Astrocyte of the hippocampus (primary cell): Measurements from ENCODE around the gene DNAI1.
"Not testable (repeated sequence)": the region's sequence is repeated elsewhere in the genome, so short reads cannot be mapped to it uniquely, and the experiment has no call there.

ENCODE experiments used
- DNase-seq: peaks from one replicate; pipeline ENCODE4 v3.0.0; 2011; ENCODE audit warnings: low read depth, low spot score

Gene DNAI1

DNA sequence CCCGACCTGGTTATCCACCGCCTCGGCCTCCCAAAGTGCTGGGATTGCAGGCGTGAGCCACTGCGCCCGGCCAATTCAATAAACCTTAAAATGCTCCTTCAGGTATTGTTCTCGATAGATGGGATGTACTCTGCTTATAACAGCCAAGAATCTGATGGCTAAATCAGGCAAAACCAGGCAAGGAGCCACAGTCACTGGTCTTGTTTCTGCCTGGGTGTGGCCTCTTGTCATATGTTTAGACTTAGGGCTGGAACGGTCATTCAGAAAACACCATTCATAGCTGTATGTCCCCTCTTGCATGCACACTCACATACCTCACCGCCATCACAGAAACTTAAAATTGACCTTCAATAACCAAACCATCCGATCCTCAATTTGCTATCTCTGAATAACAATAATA is 8.0 kb upstream of the DNAI1 start:
- no peak for DNase-seq

DNA sequence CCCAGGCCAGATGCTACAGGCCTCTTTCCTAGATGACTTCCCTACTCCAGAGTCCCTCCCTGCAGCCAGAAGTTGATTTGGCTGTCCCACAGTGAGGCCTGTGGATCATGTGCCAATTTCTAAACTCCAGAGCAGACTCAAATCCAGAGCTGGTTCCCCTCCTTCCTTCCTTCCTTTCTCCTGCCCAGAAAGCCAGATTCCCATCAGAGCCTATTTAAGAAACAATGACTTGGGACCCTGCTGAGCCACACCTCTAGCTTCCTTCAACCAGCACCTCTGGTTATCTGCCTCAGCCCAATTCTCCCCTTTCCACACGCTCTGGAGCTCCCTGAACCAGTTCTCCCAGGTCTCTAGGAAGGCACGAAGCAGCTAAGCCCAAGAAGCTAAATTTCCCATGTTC is 7.5 kb upstream of the DNAI1 start:
- no peak for DNase-seq

DNA sequence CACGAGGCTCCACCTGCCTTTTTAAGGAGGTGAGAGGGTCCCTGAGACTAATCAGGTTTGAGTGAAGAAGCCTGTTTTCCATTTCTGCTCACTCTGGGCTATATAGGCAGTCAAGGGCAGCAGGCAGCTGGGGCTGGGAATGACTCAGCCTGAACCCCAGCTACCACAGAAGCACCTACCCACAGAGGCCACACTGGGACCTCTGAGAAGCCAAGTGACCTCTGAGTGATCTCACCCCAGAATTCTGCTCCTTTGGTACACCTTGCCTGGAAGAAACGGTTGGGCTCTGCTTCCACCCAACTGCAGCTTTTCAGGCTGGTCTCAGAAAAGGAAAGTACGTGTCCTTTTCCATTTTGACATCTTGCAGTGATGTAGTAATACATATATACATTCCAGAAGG is 7.1 kb upstream of the DNAI1 start:
- DNase-seq: peak; percentile 32

DNA sequence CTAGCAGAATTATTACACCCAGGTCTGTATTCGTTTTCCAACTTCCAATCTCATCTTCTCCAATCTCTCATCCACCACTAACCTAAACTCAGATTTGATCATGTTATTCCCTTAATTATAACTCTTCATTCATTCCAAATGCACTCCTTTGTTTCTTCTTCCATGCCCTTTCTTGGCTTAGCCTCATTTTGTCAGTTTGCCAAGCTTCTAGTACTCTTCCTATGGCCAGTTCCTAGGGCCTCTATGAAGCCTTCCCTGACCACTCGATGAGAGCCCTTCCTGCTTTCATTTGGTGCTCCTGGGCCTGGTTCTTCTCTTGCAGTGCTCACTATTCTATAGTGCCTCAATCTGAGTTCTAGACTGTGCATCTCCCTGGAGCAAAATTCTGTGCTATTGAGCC is 6.0 kb upstream of the DNAI1 start:
- DNase-seq: no peak

DNA sequence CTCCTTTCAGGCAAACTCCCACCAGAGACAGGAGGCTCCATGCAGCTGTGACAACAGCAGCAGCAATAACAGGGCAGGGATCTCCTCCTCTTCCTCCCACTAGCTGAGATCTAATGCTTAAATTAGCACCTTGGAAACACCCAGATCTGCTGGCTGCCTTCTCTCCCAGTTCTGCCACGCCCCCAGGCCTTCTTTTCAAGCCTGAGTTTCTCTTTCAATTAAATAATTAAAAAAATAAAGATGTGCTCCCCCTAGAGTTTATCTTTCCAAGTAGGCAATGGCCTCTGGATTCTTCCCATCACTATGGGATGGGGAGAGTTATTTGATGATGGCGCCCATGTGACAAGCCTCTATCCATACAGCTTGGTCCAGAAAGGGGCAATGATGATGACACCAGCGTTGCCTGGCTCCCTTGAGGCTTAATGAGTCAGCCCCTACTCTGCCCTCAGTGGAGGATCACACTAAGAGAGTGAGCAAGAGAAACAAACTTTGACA is 4.0 kb upstream of the DNAI1 start:
- no peak for DNase-seq

DNA sequence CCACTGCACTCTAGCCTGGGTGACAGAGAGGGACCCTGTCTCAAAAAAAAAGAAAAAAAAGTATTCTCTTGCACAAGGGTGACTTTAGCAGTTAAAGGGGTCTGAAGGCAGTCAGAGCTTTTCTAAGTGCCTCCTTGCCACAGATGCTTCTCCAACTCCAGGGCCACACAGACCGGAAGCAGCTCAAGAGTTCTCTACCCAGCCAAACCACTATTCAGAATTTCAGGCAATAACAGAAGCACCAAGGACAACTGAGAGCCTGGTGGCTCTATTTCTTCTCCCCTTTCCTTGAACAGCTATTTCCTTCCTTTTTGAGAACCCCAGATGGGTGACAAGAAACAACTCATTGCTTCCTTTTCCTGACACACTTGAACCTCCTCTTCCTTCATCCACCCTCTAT is 2.5 kb upstream of the DNAI1 start:
- DNase-seq: no peak

DNA sequence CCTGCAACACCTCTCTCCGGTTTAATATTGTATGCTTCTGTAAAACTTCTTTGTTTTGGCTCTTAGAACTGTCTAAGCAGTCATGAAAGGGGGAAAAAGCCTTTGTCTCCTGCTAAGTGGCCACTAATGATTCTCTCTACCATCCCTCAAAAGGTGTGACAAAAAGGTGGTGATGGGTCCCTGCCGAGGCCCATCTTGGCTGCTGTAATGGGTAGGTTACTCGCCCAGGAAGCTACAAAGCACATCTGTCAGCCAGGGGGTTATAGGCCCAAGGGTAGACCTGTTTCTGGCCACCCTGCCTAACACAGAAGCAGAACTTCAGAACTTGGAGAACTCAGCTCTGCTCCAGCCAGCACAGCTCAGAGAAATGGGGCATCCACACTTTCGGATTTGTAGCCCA is 1.9 kb upstream of the DNAI1 start:
- no peak for DNase-seq

DNA sequence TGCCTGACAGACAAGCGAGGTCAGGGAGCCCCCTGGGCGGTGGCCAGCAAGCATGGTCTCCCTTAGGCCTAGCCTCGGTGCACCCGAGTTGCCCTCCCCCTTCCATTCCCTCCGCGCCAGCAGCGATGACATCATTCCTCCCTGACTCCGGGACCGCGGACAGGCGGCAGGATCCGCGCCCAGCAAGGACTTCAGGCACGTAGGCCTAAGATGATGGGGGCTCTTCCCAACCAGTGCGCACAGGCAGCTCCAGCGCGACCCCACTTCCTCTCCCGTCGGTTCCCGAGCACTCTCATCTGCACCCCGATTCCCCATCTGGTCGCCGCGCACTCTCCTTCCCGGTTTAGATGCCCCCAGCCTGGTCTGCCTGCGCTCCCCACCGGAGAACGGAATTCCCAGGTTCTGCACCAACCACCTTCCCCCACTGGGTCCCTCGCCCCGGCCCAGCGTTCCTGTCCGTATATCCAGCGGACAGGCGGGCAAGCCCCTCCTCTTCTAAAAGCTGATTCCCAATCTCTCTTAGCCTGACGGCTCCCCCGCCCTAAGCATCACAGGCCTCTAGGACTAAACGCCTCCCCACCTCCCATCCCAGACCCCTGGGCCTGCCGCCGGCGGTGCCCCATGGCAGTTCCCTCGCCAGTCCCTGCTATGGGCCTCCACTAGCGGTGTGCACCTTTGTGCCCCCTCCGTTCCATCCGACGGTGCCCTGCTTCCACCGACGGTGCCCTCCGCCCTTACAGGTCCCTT is 1.2 kb upstream of the DNAI1 start:
- peak; percentile 89 for DNase-seq

DNA sequence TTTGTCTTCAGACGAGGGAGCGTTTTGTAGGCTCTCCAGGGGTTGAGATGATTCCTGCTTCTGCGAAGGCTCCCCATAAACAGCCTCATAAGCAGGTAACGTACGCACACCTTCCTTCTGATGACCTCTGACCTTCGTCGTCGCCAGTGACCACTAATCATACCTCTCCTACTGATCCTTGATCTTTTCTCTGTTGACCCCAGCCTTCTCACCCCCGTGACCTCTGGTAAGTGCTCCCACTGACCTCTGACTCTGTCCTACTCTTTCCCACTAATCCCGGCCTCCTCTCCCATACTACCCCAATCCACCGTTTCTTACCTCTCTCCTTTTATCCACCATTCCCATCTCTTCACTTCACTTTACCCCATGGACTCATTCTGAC is 345 bp downstream of the DNAI1 start:
- DNase-seq: no peak

DNA sequence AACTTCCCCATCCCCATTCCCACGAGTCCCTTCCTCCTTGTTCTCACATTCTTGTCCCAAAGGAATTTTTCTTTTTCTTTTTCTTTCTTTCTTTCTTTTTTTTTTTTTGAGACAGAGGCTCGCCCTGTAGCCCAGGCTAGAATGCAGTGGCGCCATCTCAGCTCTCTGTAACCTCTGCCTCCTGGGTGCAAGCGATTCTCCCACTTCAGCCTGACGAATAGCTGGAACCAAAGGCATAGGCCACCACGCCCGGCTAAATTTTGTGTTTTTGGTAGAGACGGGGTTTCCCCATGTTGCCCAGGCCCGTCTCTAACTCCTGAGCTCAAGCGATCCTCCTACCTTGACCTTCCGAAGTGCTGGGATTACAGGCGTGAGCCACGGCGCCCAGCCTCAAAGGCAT is 751 bp downstream of the DNAI1 start:
- DNase-seq: no peak

DNA sequence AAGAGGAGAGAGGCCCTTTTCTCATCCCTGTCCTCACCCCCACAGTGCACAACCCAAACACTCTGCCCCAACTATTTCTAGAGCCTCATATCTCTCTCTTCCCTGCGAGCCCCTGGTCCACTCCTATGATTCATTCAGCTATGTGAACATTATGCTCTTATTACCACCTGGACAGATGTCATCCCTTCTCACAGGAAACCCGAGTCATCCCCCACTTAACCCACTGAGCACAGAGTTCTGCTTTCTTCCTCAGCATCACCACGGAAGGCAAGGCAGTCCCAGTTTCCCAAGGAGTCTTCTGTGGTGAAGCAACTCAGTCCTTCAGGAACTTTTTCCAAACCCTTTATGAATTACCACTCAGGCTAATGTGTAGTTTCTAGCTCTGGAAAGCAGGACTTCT is 1.3 kb downstream of the DNAI1 start:
- DNase-seq: no peak

DNA sequence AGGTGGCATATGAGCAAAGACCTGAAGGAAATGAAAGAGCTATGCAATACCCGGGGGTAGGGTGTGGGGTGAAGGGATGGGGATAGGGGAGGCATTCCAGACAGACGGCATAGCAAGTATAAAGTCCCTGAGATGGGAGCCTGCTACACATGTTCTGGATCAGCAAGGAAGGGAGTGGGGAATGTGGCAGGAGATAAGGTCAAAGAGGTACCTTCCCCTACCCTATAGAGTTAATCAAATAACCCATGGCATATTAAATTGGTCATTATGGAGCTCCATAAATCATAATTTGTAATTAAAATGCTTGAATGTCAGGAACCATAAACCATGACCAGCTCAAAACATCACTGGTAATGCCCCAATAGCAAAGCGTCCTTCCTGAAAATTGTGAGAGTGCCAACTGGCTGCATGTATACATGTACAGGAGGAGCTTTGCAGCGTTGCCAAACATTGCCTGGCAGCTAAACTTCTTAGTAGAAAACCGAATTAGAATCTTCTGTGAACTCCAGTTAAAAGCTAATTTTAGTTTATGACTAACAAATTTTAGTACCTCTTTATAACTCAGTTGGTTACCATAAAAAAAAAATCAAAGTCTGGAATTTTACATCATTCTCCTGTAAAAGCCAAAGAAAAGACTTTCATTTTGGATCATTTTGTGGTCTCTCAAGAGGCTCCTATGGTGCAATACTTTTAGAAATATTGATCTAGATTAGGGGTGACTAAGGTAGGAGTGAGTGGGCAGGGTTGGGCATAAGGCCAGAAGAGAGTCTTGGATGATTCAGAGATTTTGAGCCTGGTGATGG is 4.7 kb downstream of the DNAI1 start:
- DNase-seq: peak; percentile 33

DNA sequence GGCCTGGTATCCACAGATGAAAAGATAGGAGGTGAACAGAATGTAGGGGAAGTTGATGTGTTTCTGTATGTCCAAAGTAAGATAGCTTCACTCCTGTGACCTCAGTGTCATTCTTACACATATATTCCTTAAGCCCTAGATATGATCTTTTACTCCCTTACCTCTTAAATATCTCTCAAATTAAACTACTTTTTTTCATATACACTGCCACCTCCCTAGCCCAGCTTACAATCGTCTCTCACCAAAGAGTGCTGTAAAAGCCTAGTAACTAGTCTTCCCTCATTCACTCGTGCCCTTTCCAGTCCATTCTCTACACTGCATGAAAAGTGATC is 5.3 kb downstream of the DNAI1 start:
- no peak for DNase-seq

DNA sequence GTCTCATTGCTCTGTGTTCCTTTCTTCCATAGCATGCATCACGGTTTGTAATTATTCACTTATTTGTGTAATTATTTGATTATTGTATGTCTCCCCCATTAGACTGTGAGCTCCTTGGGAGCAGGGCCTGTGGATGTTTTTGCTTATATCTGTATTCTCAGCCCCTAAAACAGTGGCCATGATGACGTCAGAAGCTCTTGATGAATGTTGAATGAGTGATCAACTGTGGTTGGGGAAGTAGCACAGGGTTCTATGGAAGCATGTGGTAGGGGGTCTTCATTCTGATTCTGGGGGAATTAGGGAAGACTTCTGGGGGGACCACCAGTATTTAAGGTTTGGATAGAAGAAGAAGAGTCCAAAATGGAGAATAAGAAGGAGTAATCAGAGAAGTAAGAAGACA is 6.0 kb downstream of the DNAI1 start:
- no peak for DNase-seq

DNA sequence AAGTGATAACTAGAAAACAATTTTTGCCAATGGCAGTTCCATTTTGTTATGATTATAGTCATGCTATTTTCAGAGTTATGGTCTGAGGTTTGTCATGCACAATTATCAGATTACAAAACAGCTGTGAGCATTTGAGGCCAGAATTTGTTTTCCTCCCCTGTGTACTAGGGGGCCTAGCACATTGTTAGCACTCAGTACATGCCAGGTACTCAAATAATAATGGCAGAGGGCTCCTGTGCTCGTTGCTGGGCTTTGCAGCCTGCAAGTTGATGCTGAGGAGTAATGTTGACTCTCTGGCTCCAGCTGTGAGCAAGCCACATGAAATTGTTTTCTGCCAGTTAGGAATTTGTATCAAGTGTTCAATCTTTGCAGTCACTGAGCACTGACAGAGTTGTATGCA is 6.9 kb downstream of the DNAI1 start:
- DNase-seq: no peak

DNA sequence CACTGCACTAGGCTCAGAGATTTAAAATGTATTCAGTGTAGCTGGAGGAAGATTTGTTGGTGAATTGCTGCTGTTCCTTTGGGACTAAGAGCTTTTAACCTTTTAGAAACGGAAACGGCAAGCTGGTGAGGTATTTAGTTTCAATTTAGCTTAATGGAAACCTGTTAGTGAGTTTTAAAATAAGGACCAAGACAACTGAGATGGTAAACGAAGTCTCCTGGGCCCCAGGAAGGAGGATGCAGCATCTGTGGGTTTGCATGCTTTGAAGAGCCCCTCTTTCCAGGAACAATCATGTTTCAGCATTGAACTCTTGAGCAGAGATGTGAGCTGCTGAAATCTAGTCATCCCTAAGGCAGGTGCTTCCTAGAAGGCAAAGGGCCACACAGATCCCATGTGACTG is 16.5 kb downstream of the DNAI1 start:
- DNase-seq: no peak

DNA sequence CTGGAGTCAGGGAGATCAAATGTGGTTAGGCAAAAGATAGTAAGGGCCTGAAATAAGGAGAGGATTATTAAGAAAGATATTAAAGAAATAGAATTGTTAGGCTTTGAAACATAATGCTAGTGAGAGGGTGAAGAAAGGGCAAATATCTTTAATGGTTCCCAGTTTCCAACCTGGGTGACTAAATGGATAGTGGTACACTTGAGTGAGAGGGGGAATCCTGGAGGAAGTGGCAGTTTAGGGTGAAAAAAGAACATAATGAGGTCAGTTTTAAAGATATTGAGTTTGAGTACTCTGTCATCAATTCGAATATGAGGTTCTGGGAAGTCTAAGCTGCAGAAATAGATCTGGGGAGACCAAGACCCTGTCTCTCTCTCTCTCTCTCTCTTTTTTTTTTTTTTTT is 18.9 kb downstream of the DNAI1 start:
- no peak for DNase-seq

DNA sequence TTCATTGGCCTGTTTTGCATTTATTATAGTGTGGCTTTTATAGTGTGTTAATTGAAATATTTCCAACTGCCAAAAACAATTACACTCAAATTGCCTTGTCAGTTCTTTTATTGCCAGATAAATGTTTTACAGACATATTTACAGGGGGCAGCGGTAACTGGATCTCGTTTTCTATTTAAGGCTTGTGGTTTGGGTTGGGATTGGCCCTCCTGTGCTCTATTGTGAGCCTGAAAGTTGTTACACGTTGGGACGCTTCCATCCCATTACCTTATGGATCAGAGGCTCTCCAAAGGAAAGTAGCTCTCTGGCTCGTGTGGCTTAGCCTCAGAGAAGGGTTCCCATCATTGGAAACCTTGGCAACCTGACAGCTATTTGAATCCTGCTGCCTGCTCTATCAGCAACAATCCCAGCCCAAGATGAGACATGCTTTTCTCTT is 20.8 kb downstream of the DNAI1 start:
- DNase-seq: peak; percentile 43

DNA sequence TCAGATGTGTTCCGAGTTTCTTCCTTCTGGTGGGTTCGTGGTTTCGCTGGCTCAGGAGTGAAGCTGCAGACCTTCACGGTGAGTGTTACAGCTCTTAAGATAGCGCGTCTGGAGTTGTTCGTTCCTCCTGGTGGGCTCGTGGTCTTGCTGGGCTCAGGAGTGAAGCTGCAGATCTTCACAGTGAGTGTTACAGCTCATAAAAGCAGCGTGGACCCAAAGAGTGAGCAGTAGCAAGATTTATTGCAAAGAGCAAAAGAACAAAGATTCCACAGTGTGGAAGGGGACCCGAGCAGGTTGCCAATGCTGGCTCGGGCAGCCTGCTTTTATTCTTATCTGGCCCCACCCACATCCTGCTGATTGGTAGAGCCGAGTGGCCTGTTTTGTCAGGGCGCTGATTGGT is 23.0 kb downstream of the DNAI1 start:
- not testable (repeated sequence) for DNase-seq

DNA sequence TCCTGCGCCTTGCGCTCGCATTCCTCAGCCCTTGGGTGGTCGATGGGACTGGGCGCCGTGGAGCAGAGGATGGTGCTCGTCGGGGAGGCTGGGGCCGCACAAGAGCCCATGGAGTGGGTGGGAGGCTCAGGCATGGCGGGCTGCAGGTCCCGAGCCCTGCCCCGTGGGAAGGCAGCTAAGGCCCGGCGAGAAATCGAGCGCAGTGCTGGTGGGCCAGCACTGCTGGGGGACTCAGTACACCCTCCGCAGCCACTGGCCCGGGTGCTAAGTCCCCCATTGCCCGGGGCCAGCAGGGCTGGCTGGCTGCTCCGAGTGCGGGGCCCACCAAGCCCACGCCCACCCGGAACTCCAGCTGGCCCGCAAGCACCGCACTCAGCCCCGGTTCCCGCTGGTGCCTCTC is 24.1 kb downstream of the DNAI1 start:
- not testable (repeated sequence) for DNase-seq

DNA sequence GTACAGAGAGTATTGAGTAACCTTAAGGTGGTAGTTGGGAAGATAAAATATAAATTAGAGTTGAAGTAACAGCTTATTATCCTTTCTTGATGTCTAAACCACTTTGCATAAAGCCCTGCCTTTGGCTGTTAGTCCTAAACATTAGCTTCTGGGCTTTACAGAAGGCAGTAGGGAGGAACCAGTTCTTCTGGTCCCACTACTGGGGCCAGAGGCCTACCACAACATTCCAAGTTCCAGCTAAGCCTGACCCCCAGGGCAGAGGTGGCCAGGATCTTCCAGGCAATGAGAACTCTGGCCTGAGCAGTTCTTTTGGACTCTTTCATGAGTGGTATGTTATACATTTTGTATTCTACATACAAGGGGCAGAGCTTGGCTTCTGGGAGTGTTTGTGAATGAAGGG is 26.1 kb downstream of the DNAI1 start:
- DNase-seq: no peak

DNA sequence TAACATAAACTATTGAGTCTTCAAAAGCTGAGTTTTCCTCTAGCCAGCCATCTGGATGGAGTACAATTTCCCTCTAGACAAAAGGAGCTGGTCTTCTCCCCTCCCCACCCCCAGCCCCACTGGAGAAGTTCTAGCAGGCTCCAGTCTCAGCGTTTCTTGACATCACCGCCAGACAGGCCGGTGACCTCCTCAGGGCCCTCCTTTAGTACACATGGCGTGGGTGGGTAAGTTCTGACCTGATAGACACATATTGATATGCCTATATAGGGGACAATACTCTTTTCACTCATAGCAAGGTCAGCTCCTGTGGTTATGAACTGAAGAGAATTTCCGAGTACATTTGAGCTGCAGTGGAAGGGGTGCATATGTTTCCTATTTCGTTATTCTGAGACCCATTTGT is 27.2 kb downstream of the DNAI1 start:
- DNase-seq: no peak

DNA sequence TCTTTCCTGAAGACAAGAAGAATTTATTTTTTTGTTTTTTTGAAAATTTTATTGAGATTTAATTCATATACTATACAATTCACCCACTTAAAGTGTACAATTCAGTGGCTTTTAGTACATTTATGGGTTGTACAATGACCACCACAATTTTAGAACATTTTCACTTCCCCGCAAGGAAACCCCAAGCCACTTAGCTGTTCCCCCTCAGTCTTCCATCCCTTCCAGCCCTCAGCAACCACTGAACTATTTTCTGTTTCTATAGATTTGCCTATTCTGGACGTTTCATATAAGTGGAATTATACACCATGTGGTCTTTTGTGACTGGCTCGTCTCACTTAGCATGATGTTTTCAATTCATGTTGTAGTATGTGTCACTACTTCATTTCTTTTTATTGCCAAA is 28.0 kb downstream of the DNAI1 start:
- no peak for DNase-seq
